ENCODE data around the gene STK26. TPM values are rescaled to one million over a fixed set of nuclear protein-coding genes. Genes with fewer than 3 reads are reported as not detected.

STK26 gene
- total RNA-seq, 2 experiments from 2014 or later, result 75.4 to 79.9 TPM

GRCh38 chrX:132107291-132107690, 84.2 kb downstream of the STK26 start:
- ATAC-seq (no peak), DNase-seq (no peak)
- ChIA-PET CTCF (no interaction called here), POLR2A (no interaction called here)
- TF ChIP-seq CTCF (IDR thresholded peaks at IDR 0.05), result no peak
- H3K27ac Mint-ChIP-seq, result no peak overlapping the region
- H3K27me3 Mint-ChIP-seq, result no peaks in the 10 kb centered on the region
- no peak overlapping the region for H3K4me3 Mint-ChIP-seq
- H3K36me3 Mint-ChIP-seq (ENCODE audit: low read depth), result no peaks in the 10 kb centered on the region
- no peaks in the 10 kb centered on the region for H3K4me1 Mint-ChIP-seq (ENCODE audit: low read depth)
- intact Hi-C loops (cut with micrococcal nuclease), result no loop called here
- no peaks in the 10 kb centered on the region for H3K9me3 Mint-ChIP-seq

- Mint-ChIP-seq H3K9me3 (no peaks in the 10 kb centered on the region), H3K27ac (no peak overlapping the region), H3K4me1 (ENCODE audit: low read depth) (no peaks in the 10 kb centered on the region), H3K27me3 (no peaks in the 10 kb centered on the region), H3K36me3 (ENCODE audit: low read depth) (no peaks in the 10 kb centered on the region), H3K4me3 (no peak overlapping the region)
- TF ChIP-seq CTCF (IDR thresholded peaks at IDR 0.05), result no peak
- intact Hi-C loops (cut with micrococcal nuclease), result no loop called here
- no peak for ATAC-seq
- POLR2A ChIA-PET, result no interaction called here
- CTCF ChIA-PET, result interaction anchor here (1.0 kb wide), 1 partner anchor 22 kb away, joined by 3 read pairs; no protein-coding TSS in a partner anchor
- no peak for DNase-seq
Measured at GRCh38 chrX:132114607-132115006, 91.5 kb downstream of the STK26 start.

- CTCF ChIA-PET, result no interaction called here
- Mint-ChIP-seq H3K4me1 (ENCODE audit: low read depth) (no peaks in the 10 kb centered on the region), H3K27me3 (no peaks in the 10 kb centered on the region), H3K36me3 (ENCODE audit: low read depth) (no peaks in the 10 kb centered on the region), H3K4me3 (no peak overlapping the region), H3K9me3 (no peaks in the 10 kb centered on the region), H3K27ac (no peak overlapping the region)
- no peak for DNase-seq
- TF ChIP-seq CTCF (IDR thresholded peaks at IDR 0.05), result no peak
- intact Hi-C loops (cut with micrococcal nuclease), result no loop called here
- no peak for ATAC-seq
- POLR2A ChIA-PET, result no interaction called here
Measured at GRCh38 chrX:132115792-132116191, 92.7 kb downstream of the STK26 start.

- CTCF ChIA-PET, result no interaction called here
- no peak overlapping the region for H3K27ac Mint-ChIP-seq
- no peak overlapping the region for H3K4me3 Mint-ChIP-seq
- no peaks in the 10 kb centered on the region for H3K27me3 Mint-ChIP-seq
- intact Hi-C loops (cut with micrococcal nuclease), result no loop called here
- POLR2A ChIA-PET, result no interaction called here
- ATAC-seq (no peak), DNase-seq (peak; percentile 2)
- no peaks in the 10 kb centered on the region for H3K36me3 Mint-ChIP-seq (ENCODE audit: low read depth)
- no peak for TF ChIP-seq CTCF (IDR thresholded peaks at IDR 0.05)
- H3K4me1 Mint-ChIP-seq (ENCODE audit: low read depth), result no peaks in the 10 kb centered on the region
- H3K9me3 Mint-ChIP-seq, result no peaks in the 10 kb centered on the region
Measured at GRCh38 chrX:132118358-132118757, 95.3 kb downstream of the STK26 start.

GRCh38 chrX:132119283-132119682, 96.2 kb downstream of the STK26 start:
- Mint-ChIP-seq H3K4me3 (no peak overlapping the region), H3K27me3 (no peaks in the 10 kb centered on the region), H3K27ac (no peak overlapping the region), H3K9me3 (no peaks in the 10 kb centered on the region), H3K36me3 (ENCODE audit: low read depth) (no peaks in the 10 kb centered on the region), H3K4me1 (ENCODE audit: low read depth) (no peaks in the 10 kb centered on the region)
- ChIA-PET POLR2A (no interaction called here), CTCF (no interaction called here)
- TF ChIP-seq CTCF (IDR thresholded peaks at IDR 0.05), result no peak
- DNase-seq (no peak), ATAC-seq (no peak)
- intact Hi-C loops (cut with micrococcal nuclease), result no loop called here

All from activated CD8-positive, alpha-beta T cell treated with anti-CD3 and anti-CD28 coated beads for 36 hours (primary cell).